DOHH2 (cell line): Measurements from ENCODE around the gene SPOP.

ENCODE experiments used
- H3F3A ChIP-seq: fragments of 200-600 bp; sonication (generic), shearing (Covaris generic); 2 replicates; pipeline ENCODE4 v1.6.0; 2016; ENCODE audit warnings: antibody characterized with exemption, mild to moderate bottlenecking; ENCODE audit not compliant: control insufficient read depth, insufficient read depth
- H3K27ac ChIP-seq: fragments of 200-600 bp; sonication (generic); 2 replicates; pipeline ENCODE4 v1.5.1; 2014; ENCODE audit warnings: low read depth, mild to moderate bottlenecking, low read length, moderate library complexity
- H3K27me3 ChIP-seq: fragments of 200-600 bp; sonication (generic); 2 replicates; pipeline ENCODE4 v1.6.1; 2014; ENCODE audit warnings: mild to moderate bottlenecking, low read length, mixed read lengths; ENCODE audit not compliant: control insufficient read depth
- H3K36me3 ChIP-seq: fragments of 200-600 bp; sonication (generic); 2 replicates; pipeline ENCODE4 v1.6.1; 2014; ENCODE audit warnings: mild to moderate bottlenecking, low read length, moderate library complexity, mixed read lengths; ENCODE audit not compliant: control insufficient read depth
- H3K4me1 ChIP-seq: fragments of 200-600 bp; sonication (generic); 2 replicates; pipeline ENCODE4 v1.6.1; 2014; ENCODE audit warnings: mild to moderate bottlenecking, low read length, mixed read lengths; ENCODE audit not compliant: control insufficient read depth
- H3K4me2 ChIP-seq: fragments of 200-600 bp; sonication (generic); 2 replicates; pipeline ENCODE4 v1.6.0; 2014; ENCODE audit warnings: mild to moderate bottlenecking, low read length, moderate library complexity
- H3K4me3 ChIP-seq: fragments of 200-600 bp; sonication (generic); 2 replicates; pipeline ENCODE4 v1.5.1; 2014; ENCODE audit warnings: mild to moderate bottlenecking, low read length, mixed read lengths
- H3K79me2 ChIP-seq: fragments of 200-600 bp; sonication (generic); 2 replicates; pipeline ENCODE4 v1.6.1; 2014; ENCODE audit warnings: mild to moderate bottlenecking, low read length, mixed read lengths; ENCODE audit not compliant: control insufficient read depth
- H3K9me2 ChIP-seq: fragments of 200-600 bp; sonication (generic); replicated peaks from 2 replicates; pipeline ENCODE4 v1.6.1; 2014; ENCODE audit warnings: mild to moderate bottlenecking, low read length, mixed read lengths; ENCODE audit not compliant: control insufficient read depth
- H3K9me3 ChIP-seq: fragments of 200-600 bp; sonication (generic); 2 replicates; pipeline ENCODE4 v1.6.1; 2014; ENCODE audit warnings: antibody characterized with exemption, low read length, mixed read lengths; ENCODE audit not compliant: control insufficient read depth, insufficient read depth
- H4K20me1 ChIP-seq: fragments of 200-600 bp; sonication (generic); 2 replicates; pipeline ENCODE4 v1.6.0; 2014; ENCODE audit warnings: low read depth, mild to moderate bottlenecking, antibody characterized with exemption, low read length, moderate library complexity; ENCODE audit not compliant: control insufficient read depth, insufficient read depth
- EZH2phosphoT487 ChIP-seq: fragments of 200-600 bp; sonication (generic); IDR thresholded peaks from 2 replicates; pipeline ENCODE4 v1.6.1; 2017; ENCODE audit warnings: borderline replicate concordance, mild to moderate bottlenecking, antibody characterized with exemption, low read length, moderate library complexity, mixed read lengths
- TF ChIP-seq, protein P1 (sequence below): fragments of 200-600 bp; sonication (generic); IDR thresholded peaks from one replicate; pipeline ENCODE4 v1.5.1; 2014; ENCODE audit warnings: antibody characterized with exemption, mild to moderate bottlenecking, low read depth, low read length; ENCODE audit not compliant: poor library complexity, severe bottlenecking

SPOP gene

DNA sequence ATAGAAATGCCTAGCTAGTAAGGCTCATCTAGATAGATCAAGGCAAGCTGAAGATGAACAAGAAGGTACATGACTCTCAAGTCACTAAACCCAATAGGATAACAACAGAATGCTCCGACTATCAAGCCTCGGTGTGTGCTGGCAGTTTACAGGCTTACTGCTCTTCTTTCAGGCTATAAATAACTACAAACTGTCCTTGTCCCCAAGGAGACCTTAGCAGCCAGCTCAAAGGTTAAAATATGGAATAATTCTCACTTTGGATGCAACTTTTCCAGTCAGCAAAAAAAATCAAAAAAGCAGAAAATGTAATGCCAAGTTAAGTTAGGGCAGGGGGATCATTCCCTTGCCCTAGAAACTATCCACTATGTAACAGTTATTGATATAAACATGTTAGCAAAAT is 44.6 kb downstream of the SPOP start:
- Histone ChIP-seq H3K4me3 (no peak overlapping the region), H3K36me3 (peaks cover 3% of the 10 kb centered on the region; the same call in 1 of the 2 replicates), H4K20me1 (peaks cover 3% of the 10 kb centered on the region; the same call in 1 of the 2 replicates), H3K27me3 (no peaks in the 10 kb centered on the region), H3K9me2 (no peaks in the 10 kb centered on the region), H3K27ac (no peak overlapping the region), H3K4me2 (no peak overlapping the region), H3F3A (no peaks in the 10 kb centered on the region), H3K9me3 (no peaks in the 10 kb centered on the region), H3K79me2 (peaks cover 38% of the 10 kb centered on the region), H3K4me1 (no peaks in the 10 kb centered on the region)
- TF ChIP-seq, protein P1, sequence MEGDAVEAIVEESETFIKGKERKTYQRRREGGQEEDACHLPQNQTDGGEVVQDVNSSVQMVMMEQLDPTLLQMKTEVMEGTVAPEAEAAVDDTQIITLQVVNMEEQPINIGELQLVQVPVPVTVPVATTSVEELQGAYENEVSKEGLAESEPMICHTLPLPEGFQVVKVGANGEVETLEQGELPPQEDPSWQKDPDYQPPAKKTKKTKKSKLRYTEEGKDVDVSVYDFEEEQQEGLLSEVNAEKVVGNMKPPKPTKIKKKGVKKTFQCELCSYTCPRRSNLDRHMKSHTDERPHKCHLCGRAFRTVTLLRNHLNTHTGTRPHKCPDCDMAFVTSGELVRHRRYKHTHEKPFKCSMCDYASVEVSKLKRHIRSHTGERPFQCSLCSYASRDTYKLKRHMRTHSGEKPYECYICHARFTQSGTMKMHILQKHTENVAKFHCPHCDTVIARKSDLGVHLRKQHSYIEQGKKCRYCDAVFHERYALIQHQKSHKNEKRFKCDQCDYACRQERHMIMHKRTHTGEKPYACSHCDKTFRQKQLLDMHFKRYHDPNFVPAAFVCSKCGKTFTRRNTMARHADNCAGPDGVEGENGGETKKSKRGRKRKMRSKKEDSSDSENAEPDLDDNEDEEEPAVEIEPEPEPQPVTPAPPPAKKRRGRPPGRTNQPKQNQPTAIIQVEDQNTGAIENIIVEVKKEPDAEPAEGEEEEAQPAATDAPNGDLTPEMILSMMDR = no peak
- TF ChIP-seq EZH2phosphoT487 = no peak

DNA sequence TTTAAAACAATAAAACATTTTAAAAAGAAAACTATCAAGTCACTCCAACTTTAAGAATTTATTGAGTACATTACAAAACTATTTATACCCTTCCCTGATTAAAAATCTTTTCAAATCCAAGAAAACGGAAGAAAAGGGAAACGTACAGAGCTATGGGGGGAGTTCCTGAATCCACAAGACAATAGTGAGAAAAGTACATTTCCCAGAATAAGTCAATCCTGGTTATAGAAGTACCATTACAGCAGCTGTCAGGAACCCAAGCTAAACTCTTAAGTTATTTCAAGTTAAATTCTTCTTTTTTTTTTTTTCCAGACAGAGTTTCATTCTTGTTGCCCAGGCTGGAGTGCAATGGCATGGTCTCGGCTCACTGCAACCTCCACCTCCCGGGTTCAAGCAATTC is 45.7 kb downstream of the SPOP start:
- Histone ChIP-seq H3K27ac (no peak overlapping the region), H3K27me3 (no peaks in the 10 kb centered on the region), H3K36me3 (peaks cover 3% of the 10 kb centered on the region; the same call in 1 of the 2 replicates), H3K9me3 (no peaks in the 10 kb centered on the region), H3K4me3 (no peak overlapping the region), H3K9me2 (no peaks in the 10 kb centered on the region), H3K79me2 (peaks cover 39% of the 10 kb centered on the region), H3F3A (no peaks in the 10 kb centered on the region), H4K20me1 (peaks cover 3% of the 10 kb centered on the region; the same call in 1 of the 2 replicates), H3K4me1 (no peaks in the 10 kb centered on the region), H3K4me2 (no peak overlapping the region)
- TF ChIP-seq EZH2phosphoT487 = no peak

DNA sequence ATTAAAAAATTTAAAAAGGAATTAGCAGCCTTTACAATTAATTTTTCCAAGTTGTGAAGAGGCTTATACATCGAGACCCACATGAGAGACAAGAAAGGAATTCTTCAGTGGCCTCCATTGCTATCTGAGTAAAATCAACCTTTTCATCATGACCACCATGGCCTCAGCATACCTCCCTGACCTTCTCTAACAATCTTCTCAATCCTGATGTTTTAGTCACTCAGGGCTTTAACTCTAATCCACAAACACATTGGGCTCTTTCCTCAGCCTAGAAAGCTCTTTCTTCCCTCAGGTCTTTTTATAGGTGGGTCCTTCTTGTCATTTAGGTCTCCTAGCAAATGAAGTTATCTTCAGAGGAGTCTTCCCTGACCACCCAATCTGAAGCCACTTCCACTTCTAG is 46.4 kb downstream of the SPOP start:
- no peaks in the 10 kb centered on the region for H3K9me3 ChIP-seq
- H4K20me1 ChIP-seq = peaks cover 3% of the 10 kb centered on the region; the same call in 1 of the 2 replicates
- no peaks in the 10 kb centered on the region for H3K27me3 ChIP-seq
- H3K27ac ChIP-seq = no peak overlapping the region
- peaks cover 3% of the 10 kb centered on the region; the same call in 1 of the 2 replicates for H3K36me3 ChIP-seq
- no peaks in the 10 kb centered on the region for H3K9me2 ChIP-seq
- H3F3A ChIP-seq = no peaks in the 10 kb centered on the region
- TF ChIP-seq, protein P1 = no peak
- no peak for TF ChIP-seq EZH2phosphoT487
- H3K4me1 ChIP-seq = no peaks in the 10 kb centered on the region
- peaks cover 36% of the 10 kb centered on the region for H3K79me2 ChIP-seq
- no peak overlapping the region for H3K4me3 ChIP-seq
- H3K4me2 ChIP-seq = no peak overlapping the region

DNA sequence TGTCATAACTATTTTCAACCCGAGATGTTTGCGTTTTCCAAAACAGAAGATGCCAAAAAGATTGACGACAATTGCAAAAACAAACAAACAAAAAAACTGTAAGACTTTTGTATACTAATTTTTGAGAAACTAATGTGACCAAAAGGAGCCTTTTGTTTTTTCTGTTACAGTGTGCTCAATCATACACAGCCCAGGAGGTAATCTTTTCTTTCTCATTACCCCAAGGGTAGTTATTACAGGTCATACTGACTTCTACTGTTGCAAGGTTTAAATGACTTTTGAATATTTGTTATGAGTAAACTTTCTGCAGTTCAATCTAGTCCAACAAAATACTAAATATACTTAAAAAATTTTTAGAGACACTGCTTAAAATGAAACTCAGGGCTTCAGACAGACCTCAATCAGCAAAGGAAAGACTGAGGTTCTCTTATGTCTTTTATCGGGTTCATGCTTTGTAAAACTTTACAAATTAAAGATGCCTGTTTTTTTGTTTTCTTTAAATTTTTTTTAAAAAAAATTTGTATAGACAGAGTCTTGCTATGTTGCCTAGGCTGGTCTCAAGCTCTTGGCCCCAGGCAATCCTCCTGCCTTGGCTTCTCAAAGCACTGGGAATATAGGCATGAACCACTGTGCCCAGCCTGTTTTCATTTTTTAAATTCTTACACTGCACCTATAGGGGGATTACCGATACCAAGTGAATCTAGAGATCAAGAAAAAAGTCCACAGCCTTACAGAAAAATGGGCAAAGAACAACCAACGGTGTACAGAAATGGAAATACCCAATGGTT is 47.6 kb downstream of the SPOP start:
- Histone ChIP-seq H3F3A (no peaks in the 10 kb centered on the region), H3K79me2 (peaks cover 36% of the 10 kb centered on the region), H3K36me3 (peaks cover 3% of the 10 kb centered on the region; the same call in 1 of the 2 replicates), H3K4me3 (no peak overlapping the region), H4K20me1 (peaks cover 3% of the 10 kb centered on the region; the same call in 1 of the 2 replicates), H3K27me3 (no peaks in the 10 kb centered on the region), H3K4me2 (no peak overlapping the region), H3K27ac (no peak overlapping the region), H3K4me1 (no peaks in the 10 kb centered on the region), H3K9me3 (no peaks in the 10 kb centered on the region), H3K9me2 (no peaks in the 10 kb centered on the region)
- TF ChIP-seq, protein P1 = no peak
- no peak for TF ChIP-seq EZH2phosphoT487
